ENCODE data around the gene ZNF93.
"Not testable (repeated sequence)": the region's sequence is repeated elsewhere in the genome, so short reads cannot be mapped to it uniquely, and the experiment has no call there.

Gene ZNF93

DNA sequence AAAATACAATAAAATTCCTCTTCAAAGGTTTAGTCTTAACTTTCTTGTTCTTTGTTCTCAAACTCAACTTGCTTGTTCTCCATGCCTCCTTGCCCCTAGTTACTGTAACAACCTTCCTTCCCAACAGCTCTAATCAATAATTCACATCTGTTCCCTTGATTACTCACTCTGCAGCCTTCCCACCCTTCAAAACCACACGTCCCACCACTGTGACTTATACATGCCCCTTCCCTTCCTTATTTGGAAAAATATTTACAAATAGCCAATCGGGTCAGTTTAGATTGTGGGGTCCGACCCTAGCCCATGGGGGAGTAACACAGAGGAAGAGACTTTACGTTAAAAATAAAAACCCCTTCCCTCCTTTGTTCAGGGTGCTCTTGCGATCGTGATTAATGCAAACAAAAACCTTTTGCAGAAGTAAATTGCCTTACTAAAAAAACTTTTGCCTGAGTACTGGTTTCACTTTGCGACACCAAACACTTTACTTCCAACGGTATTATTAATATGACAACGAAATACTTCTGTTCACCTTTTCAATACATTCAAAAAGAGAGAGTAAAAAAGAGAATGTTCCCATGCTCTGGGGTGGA, 512 bp upstream of the ZNF93 start:
- Histone ChIP-seq H3K9me3 (ENCODE audit: severe bottlenecking) (peaks cover 6% of the 10 kb centered on the region), H3K27me3 (ENCODE audit: insufficient read depth, low read depth, severe bottlenecking) (no peaks in the 10 kb centered on the region), H3K27ac (peak overlapping the region; percentile 93), H3K4me3 (ENCODE audit: low read depth, low read length) (peak overlapping the region; percentile 100), H3K36me3 (peaks cover 23% of the 10 kb centered on the region)
- TF ChIP-seq, protein P1, sequence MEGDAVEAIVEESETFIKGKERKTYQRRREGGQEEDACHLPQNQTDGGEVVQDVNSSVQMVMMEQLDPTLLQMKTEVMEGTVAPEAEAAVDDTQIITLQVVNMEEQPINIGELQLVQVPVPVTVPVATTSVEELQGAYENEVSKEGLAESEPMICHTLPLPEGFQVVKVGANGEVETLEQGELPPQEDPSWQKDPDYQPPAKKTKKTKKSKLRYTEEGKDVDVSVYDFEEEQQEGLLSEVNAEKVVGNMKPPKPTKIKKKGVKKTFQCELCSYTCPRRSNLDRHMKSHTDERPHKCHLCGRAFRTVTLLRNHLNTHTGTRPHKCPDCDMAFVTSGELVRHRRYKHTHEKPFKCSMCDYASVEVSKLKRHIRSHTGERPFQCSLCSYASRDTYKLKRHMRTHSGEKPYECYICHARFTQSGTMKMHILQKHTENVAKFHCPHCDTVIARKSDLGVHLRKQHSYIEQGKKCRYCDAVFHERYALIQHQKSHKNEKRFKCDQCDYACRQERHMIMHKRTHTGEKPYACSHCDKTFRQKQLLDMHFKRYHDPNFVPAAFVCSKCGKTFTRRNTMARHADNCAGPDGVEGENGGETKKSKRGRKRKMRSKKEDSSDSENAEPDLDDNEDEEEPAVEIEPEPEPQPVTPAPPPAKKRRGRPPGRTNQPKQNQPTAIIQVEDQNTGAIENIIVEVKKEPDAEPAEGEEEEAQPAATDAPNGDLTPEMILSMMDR (IDR thresholded peaks at IDR 0.05; ENCODE audit: low read depth, low read length): no peak
- DNase-seq: peak; percentile 35

DNA sequence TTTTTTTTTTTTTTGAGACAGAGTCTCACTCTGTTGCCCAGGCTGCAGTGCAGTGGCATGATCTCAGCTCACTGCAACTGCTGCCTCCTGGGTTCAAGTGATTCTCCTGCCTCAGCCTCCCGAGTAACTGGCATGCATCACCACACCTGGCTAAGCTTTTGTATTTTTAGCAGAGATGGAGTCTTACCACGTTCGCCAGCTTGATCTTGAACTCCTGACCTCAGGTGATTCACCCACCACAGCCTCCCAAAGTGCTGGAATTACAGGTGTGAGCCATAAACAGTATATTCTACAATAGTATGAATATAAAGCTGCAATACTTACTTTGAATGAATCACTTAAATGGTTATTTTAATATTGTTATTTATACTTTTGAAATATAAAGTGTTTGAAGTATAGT, 6.8 kb downstream of the ZNF93 start:
- not testable (repeated sequence) for H3K9me3 ChIP-seq (ENCODE audit: severe bottlenecking); DNase-seq; H3K27me3 ChIP-seq (ENCODE audit: insufficient read depth, low read depth, severe bottlenecking); H3K4me3 ChIP-seq (ENCODE audit: low read depth, low read length); H3K27ac ChIP-seq
- H3K36me3 ChIP-seq: peaks cover 42% of the 10 kb centered on the region

DNA sequence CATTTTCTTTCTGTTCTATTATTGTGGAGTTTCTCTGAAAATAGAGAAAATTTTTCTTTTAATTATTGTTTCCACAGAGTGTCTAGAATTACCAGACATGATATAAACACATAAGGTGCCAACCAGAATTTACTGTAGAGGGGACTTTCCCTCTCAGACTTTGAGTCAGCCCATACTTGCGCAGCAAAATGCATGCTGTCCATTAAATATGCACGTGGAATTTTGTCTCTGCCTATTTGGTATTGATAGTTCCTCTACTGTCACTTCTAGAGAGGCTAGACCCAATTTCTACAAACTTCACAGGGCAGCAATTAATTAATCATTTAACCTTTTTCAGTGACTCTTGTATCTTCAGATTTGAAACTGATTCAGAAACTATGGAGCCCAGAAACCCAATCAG, 8.9 kb downstream of the ZNF93 start:
- TF ChIP-seq, protein P1 (IDR thresholded peaks at IDR 0.05; ENCODE audit: low read depth, low read length): no peak
- Histone ChIP-seq H3K27ac (no peak overlapping the region), H3K27me3 (ENCODE audit: insufficient read depth, low read depth, severe bottlenecking) (no peaks in the 10 kb centered on the region), H3K4me3 (ENCODE audit: low read depth, low read length) (no peak overlapping the region), H3K9me3 (ENCODE audit: severe bottlenecking) (no peaks in the 10 kb centered on the region), H3K36me3 (peaks cover 29% of the 10 kb centered on the region)
- no peak for DNase-seq

DNA sequence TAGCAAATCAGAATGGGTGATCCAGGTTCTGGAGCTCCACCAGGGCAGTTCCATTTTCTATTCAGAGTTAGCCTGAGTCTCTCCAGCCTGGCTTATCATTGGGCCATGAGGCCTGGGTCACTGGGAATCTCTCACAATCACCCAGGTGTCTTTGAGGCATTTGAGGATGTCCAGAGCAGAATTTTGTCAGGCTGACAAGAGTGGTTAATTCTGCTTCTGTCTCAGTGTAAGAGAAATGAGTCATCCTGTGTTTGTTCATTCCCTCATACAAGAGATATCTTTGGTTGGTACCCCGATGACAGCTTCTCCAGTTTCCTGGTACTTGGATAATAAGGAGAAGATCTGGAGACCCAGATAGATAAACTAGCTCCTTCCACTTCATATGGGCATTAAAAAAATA, 10.4 kb downstream of the ZNF93 start:
- TF ChIP-seq, protein P1 (IDR thresholded peaks at IDR 0.05; ENCODE audit: low read depth, low read length): no peak

DNA sequence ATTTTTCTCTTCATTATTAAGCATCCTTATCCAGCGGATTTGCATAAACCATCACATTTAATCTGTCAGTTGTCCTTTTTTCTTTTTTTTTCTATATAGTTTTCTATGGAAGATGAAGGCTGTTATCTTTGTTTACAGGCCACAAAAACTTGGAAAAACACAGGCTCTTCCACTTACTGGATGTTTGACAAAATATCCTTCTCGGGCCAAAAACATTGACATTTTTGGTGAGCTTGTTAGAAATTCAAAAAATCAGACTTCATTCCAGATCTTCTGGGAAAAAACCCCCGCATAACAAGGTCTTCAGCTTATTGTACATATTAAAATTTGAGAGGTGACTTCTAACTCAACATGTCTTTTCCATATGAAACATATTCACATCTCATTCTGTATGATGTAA, 13.8 kb downstream of the ZNF93 start:
- peaks cover 41% of the 10 kb centered on the region for H3K36me3 ChIP-seq
- TF ChIP-seq, protein P1 (IDR thresholded peaks at IDR 0.05; ENCODE audit: low read depth, low read length): no peak
- H3K9me3 ChIP-seq (ENCODE audit: severe bottlenecking): no peaks in the 10 kb centered on the region

More for the DNA sequence above, 10.4 kb downstream of the ZNF93 start:
- H3K4me3 ChIP-seq (ENCODE audit: low read depth, low read length): no peak overlapping the region
- H3K27ac ChIP-seq: no peak overlapping the region
- no peak for DNase-seq
- H3K27me3 ChIP-seq (ENCODE audit: insufficient read depth, low read depth, severe bottlenecking): no peaks in the 10 kb centered on the region
- no peaks in the 10 kb centered on the region for H3K9me3 ChIP-seq (ENCODE audit: severe bottlenecking)
- H3K36me3 ChIP-seq: peaks cover 31% of the 10 kb centered on the region

DNA sequence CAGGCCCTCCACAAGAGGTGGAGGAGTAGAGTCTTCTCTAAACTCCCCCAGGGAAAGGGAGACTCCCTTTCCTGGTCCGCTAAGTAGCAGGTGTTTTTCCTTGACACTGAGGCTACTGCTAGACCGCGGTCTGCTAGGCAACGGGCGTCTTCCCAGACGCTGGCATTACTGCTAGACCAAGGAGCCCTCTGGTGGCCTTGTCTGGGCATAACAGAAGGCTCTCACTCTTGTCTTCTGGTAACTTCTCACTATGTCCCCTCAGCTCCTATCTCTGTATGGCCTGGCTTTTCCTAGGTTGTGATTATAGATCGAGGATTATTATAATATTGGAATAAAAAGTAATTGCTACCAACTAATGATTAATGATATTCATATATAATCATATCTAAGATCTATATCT, 29.7 kb downstream of the ZNF93 start:
- Histone ChIP-seq H3K9me3 (ENCODE audit: severe bottlenecking) (peaks cover 35% of the 10 kb centered on the region), H3K36me3 (peaks cover 85% of the 10 kb centered on the region)
- H3K27me3 ChIP-seq (ENCODE audit: insufficient read depth, low read depth, severe bottlenecking); H3K4me3 ChIP-seq (ENCODE audit: low read depth, low read length); H3K27ac ChIP-seq: not testable (repeated sequence)
- DNase-seq: peak; percentile 55
- TF ChIP-seq, protein P1 (IDR thresholded peaks at IDR 0.05; ENCODE audit: low read depth, low read length): peak; percentile 51

More for the DNA sequence above, 13.8 kb downstream of the ZNF93 start:
- no peak for DNase-seq
- Histone ChIP-seq H3K27me3 (ENCODE audit: insufficient read depth, low read depth, severe bottlenecking) (no peaks in the 10 kb centered on the region), H3K4me3 (ENCODE audit: low read depth, low read length) (no peak overlapping the region), H3K27ac (no peak overlapping the region)

DNA sequence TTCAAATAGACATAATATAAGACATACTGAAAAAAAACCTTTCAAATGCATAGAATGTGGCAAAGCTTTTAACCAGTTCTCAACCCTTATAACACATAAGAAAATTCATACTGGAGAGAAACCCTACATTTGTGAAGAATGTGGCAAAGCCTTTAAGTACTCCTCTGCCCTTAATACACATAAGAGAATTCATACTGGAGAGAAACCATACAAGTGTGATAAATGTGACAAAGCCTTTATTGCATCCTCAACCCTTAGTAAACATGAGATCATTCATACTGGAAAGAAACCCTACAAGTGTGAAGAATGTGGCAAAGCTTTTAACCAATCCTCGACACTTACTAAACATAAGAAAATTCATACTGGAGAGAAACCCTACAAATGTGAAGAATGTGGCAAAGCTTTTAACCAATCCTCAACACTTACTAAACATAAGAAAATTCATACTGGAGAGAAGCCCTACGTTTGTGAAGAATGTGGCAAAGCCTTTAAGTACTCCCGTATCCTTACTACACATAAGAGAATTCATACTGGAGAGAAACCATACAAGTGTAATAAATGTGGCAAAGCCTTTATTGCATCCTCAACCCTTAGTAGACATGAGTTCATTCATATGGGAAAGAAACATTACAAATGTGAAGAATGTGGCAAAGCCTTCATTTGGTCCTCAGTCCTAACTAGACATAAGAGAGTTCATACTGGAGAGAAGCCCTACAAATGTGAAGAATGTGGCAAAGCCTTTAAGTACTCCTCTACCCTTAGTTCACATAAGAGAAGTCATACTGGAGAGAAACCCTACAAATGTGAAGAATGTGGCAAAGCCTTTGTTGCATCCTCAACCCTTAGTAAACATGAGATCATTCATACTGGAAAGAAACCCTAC, 32.9 kb downstream of the ZNF93 start:
- not testable (repeated sequence) for DNase-seq; H3K27me3 ChIP-seq (ENCODE audit: insufficient read depth, low read depth, severe bottlenecking); H3K27ac ChIP-seq; H3K4me3 ChIP-seq (ENCODE audit: low read depth, low read length)
- Histone ChIP-seq H3K9me3 (ENCODE audit: severe bottlenecking) (peaks cover 38% of the 10 kb centered on the region), H3K36me3 (peaks cover 57% of the 10 kb centered on the region)
